Activated CD4-positive, alpha-beta T cell treated with anti-CD3 and anti-CD28 coated beads, Interleukin-10, Interleukin-2, amounts not matched to agents 100 ng/mL and 50 ng/mL, durations not matched to agents 16 hours and 8 hours (primary cell): Measurements from ENCODE around the gene TOX2.

Experiments used
- DNase-seq: peaks from one replicate; pipeline ENCODE4 v3.0.0-alpha.2; 2020

TOX2 gene

GRCh38 chr20:44085616-44086434, 171.2 kb downstream of the TOX2 start:
- DNase-seq, result no peak

GRCh38 chr20:44087051-44087856, 172.6 kb downstream of the TOX2 start:
- DNase-seq, result no peak

- DNase-seq, result no peak
Observed at GRCh38 chr20:44087857-44088120, 173.1 kb downstream of the TOX2 start.

- DNase-seq, result peak; percentile 38
Observed at GRCh38 chr20:44089987-44090674, 175.5 kb downstream of the TOX2 start.

- no peak for DNase-seq
Observed at GRCh38 chr20:44091026-44091425, 176.4 kb downstream of the TOX2 start.

- peak; percentile 48 for DNase-seq
Observed at GRCh38 chr20:44092551-44093248, 178.0 kb downstream of the TOX2 start.

- no peak for DNase-seq
Observed at GRCh38 chr20:44093249-44093582, 178.6 kb downstream of the TOX2 start.

GRCh38 chr20:44095831-44096230, 181.2 kb downstream of the TOX2 start:
- DNase-seq, result no peak

GRCh38 chr20:44097521-44098255, 183.0 kb downstream of the TOX2 start:
- DNase-seq, result no peak

- no peak for DNase-seq
Observed at GRCh38 chr20:44098256-44098630, 183.6 kb downstream of the TOX2 start.

- no peak for DNase-seq
Observed at GRCh38 chr20:44098657-44099056, 184.0 kb downstream of the TOX2 start.

GRCh38 chr20:44099832-44100231, 185.2 kb downstream of the TOX2 start:
- DNase-seq, result no peak

GRCh38 chr20:44102582-44102981, 187.9 kb downstream of the TOX2 start:
- no peak for DNase-seq

GRCh38 chr20:44104798-44105517, 190.3 kb downstream of the TOX2 start:
- no peak for DNase-seq

GRCh38 chr20:44106615-44107014, 192.0 kb downstream of the TOX2 start:
- DNase-seq, result no peak

GRCh38 chr20:44109951-44110361, 195.3 kb downstream of the TOX2 start:
- DNase-seq, result no peak

- DNase-seq, result no peak
Observed at GRCh38 chr20:44110816-44111568, 196.3 kb downstream of the TOX2 start.

GRCh38 chr20:44111712-44112335, 197.2 kb downstream of the TOX2 start:
- DNase-seq, result no peak

GRCh38 chr20:44112456-44112855, 197.8 kb downstream of the TOX2 start:
- DNase-seq, result no peak

- no peak for DNase-seq
Observed at GRCh38 chr20:44112889-44113617, 198.4 kb downstream of the TOX2 start.
